Ishikawa (cell line): ENCODE results near the gene SPNS3.

Source experiments
- CEBPB ChIP-seq: IDR thresholded peaks from 2 replicates; pipeline ENCODE4 v1.6.1; 2012
- EP300 ChIP-seq: IDR thresholded peaks from 2 replicates; pipeline ENCODE4 v1.6.1; 2012; ENCODE audit warnings: borderline replicate concordance
- REST ChIP-seq: IDR thresholded peaks from 2 replicates; pipeline ENCODE4 v1.6.1; 2012; ENCODE audit warnings: low read depth, mild to moderate bottlenecking
- TAF1 ChIP-seq: IDR thresholded peaks from 2 replicates; pipeline ENCODE4 v1.6.1; 2012; ENCODE audit warnings: low read depth, mild to moderate bottlenecking
- USF1 ChIP-seq: IDR thresholded peaks from 2 replicates; pipeline ENCODE4 v1.6.1; 2012
- YY1 ChIP-seq: IDR thresholded peaks from 2 replicates; pipeline ENCODE4 v1.6.1; 2012; ENCODE audit warnings: low read depth
- TF ChIP-seq, protein P1 (sequence below): IDR thresholded peaks from 2 replicates; pipeline ENCODE4 v1.6.1; 2012

DNA sequence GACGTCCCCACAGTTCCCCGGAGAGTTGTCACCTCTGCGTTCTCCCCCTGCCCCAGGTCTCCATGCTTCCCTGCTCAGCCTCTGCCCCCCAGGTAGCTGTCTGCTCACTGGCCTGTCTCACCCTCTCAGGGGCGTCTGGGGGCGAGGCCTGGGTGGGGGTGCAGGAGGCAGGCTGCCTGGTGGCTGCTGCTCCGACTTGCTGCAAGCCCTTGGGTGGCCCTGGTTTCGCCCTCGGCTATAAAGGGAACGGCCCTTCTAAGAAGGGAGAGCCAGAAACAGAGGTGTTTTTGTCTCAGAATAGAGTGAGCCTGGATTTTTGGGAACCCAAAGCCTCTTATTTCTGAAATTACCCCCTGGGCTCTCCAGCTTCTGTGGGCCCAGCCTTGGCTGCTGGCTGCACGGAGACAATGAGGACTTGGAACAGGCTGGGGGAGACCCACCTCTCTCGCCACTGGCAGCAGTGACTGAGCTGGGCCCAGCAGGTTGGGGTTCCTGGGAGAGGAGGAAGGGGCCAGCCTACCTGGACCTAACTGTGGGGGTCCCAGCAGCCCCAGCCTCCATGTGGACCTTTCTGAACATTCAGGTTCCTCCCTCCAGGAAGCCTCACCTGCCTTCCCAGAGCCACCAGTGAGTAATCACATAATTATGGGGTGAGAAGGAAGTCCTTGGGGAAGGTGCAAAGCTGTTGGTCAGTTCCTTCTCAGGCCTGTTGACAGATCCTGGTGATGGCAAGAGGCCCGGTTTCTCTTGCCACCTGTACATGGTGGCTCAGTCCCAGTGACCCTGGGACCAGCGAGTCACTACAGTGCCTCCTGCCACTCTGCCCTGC lies 49.5 kb downstream of the SPNS3 start:
- peak; percentile 42; the same call in 1 of the 2 replicates for TF ChIP-seq EP300
- no peak; the same call in 1 of the 2 replicates for TF ChIP-seq REST
- TF ChIP-seq CEBPB = no peak
- TF ChIP-seq YY1 = no peak
- TF ChIP-seq USF1 = no peak
- 0 out of 2 replicates have a peak, but pooled peaks have one; percentile 12 for TF ChIP-seq TAF1
- TF ChIP-seq, protein P1, sequence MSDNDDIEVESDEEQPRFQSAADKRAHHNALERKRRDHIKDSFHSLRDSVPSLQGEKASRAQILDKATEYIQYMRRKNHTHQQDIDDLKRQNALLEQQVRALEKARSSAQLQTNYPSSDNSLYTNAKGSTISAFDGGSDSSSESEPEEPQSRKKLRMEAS = peak; percentile 43
